ENCODE results near the gene ABCC8.

The ABCC8 gene

GRCh38 chr11:17401316-17401715 lies 75.3 kb downstream of the ABCC8 start:
- Mint-ChIP-seq H3K36me3 (ENCODE audit: low read depth) (no peaks in the 10 kb centered on the region), H3K4me1 (peaks cover 8% of the 10 kb centered on the region), H3K27ac (no peak overlapping the region), H3K4me3 (no peak overlapping the region), H3K9me3 (no peaks in the 10 kb centered on the region), H3K27me3 (ENCODE audit: low read depth) (peaks cover 23% of the 10 kb centered on the region)
- TF ChIP-seq, protein P1, sequence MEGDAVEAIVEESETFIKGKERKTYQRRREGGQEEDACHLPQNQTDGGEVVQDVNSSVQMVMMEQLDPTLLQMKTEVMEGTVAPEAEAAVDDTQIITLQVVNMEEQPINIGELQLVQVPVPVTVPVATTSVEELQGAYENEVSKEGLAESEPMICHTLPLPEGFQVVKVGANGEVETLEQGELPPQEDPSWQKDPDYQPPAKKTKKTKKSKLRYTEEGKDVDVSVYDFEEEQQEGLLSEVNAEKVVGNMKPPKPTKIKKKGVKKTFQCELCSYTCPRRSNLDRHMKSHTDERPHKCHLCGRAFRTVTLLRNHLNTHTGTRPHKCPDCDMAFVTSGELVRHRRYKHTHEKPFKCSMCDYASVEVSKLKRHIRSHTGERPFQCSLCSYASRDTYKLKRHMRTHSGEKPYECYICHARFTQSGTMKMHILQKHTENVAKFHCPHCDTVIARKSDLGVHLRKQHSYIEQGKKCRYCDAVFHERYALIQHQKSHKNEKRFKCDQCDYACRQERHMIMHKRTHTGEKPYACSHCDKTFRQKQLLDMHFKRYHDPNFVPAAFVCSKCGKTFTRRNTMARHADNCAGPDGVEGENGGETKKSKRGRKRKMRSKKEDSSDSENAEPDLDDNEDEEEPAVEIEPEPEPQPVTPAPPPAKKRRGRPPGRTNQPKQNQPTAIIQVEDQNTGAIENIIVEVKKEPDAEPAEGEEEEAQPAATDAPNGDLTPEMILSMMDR (IDR thresholded peaks at IDR 0.05; ENCODE audit: unreplicated experiment in 3 of 3) = no peak

DNA sequence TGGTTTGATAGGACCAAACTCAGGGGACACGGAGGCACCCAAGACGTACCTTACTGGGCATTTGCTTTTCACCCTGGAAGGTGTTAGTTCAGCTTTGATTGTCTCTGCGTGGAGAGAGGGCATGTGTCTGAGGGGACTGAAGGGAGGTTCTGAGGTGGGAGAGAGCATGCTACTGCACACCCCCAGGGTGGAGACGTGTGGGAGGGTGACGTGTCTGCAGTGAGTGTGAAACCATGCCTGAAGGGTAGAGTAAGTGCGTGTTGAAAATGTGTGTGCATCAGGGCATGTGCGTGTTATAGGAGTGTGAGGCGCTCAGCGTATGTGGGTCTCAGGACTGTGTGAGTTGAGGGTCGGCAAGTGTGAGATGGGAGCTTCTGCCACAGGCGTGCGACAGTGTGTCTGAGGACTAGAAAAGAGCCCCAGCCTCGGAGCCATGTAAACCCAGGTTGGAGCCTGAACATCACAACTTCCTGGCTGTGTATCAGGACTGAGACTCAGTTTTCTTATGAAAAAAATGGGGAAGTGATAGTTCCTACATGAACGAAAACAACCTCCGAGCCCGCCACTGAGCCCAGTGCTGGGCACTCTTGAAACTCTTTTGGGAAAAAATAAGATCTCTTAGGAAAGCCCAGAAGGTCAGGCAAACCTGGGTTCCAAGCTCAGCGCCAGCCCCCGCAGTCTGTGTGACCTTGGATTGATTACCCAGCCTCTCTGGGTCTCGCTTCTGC lies 76.4 kb downstream of the ABCC8 start:
- no peaks in the 10 kb centered on the region for H3K4me1 Mint-ChIP-seq
- no peaks in the 10 kb centered on the region for H3K36me3 Mint-ChIP-seq (ENCODE audit: low read depth)
- H3K9me3 Mint-ChIP-seq = no peaks in the 10 kb centered on the region
- H3K27me3 Mint-ChIP-seq (ENCODE audit: low read depth) = peaks cover 18% of the 10 kb centered on the region
- no peak overlapping the region for H3K27ac Mint-ChIP-seq
- TF ChIP-seq, protein P1 (IDR thresholded peaks at IDR 0.05; ENCODE audit: unreplicated experiment in 3 of 3) = no peak
- no peak overlapping the region for H3K4me3 Mint-ChIP-seq

DNA sequence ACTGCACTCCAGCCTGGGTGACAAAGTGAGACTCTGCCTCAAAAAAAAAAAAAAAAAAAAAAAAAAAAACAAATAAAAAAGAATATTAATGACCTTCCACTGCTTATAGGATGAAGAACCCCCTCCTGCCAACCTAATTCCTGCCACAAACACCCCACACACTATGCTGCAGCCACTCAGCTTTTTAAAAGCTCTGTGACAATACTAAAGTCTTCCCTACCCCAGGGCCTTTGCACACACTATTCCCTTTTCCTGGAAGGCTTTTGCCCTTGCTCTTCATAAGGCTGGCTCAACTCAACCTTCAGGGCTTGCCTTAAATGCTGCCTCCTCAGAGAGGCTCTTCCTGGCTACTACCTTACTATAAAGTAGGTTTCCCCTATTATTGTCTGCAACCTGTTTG lies 77.4 kb downstream of the ABCC8 start:
- no peaks in the 10 kb centered on the region for H3K36me3 Mint-ChIP-seq (ENCODE audit: low read depth)
- TF ChIP-seq, protein P1 (IDR thresholded peaks at IDR 0.05; ENCODE audit: unreplicated experiment in 3 of 3) = no peak

GRCh38 chr11:17397311-17398002 lies 79.2 kb downstream of the ABCC8 start:
- Mint-ChIP-seq H3K36me3 (ENCODE audit: low read depth) (no peaks in the 10 kb centered on the region), H3K9me3 (no peaks in the 10 kb centered on the region), H3K27me3 (ENCODE audit: low read depth) (peaks cover 20% of the 10 kb centered on the region), H3K27ac (no peak overlapping the region), H3K4me1 (no peaks in the 10 kb centered on the region), H3K4me3 (no peak overlapping the region)
- TF ChIP-seq, protein P1 (IDR thresholded peaks at IDR 0.05; ENCODE audit: unreplicated experiment in 3 of 3) = no peak

More for the DNA sequence above, 77.4 kb downstream of the ABCC8 start:
- Mint-ChIP-seq H3K27me3 (ENCODE audit: low read depth) (peaks cover 15% of the 10 kb centered on the region), H3K9me3 (no peaks in the 10 kb centered on the region), H3K4me3 (no peak overlapping the region), H3K4me1 (no peaks in the 10 kb centered on the region), H3K27ac (no peak overlapping the region)

- Mint-ChIP-seq H3K27me3 (ENCODE audit: low read depth) (peaks cover 25% of the 10 kb centered on the region), H3K9me3 (no peaks in the 10 kb centered on the region), H3K4me1 (no peaks in the 10 kb centered on the region), H3K36me3 (ENCODE audit: low read depth) (no peaks in the 10 kb centered on the region), H3K27ac (no peak overlapping the region), H3K4me3 (no peak overlapping the region)
- TF ChIP-seq, protein P1 (IDR thresholded peaks at IDR 0.05; ENCODE audit: unreplicated experiment in 3 of 3) = no peak
Measured at GRCh38 chr11:17396598-17397310, 79.9 kb downstream of the ABCC8 start.
